DOHH2 (cell line): ENCODE data around the gene RRP15.

ENCODE experiments used
- H3F3A ChIP-seq: fragments of 200-600 bp; sonication (generic), shearing (Covaris generic); 2 replicates; pipeline ENCODE4 v1.6.0; 2016; ENCODE audit warnings: antibody characterized with exemption, mild to moderate bottlenecking; ENCODE audit not compliant: control insufficient read depth, insufficient read depth
- H3K27ac ChIP-seq: fragments of 200-600 bp; sonication (generic); 2 replicates; pipeline ENCODE4 v1.5.1; 2014; ENCODE audit warnings: low read depth, mild to moderate bottlenecking, low read length, moderate library complexity
- H3K27me3 ChIP-seq: fragments of 200-600 bp; sonication (generic); 2 replicates; pipeline ENCODE4 v1.6.1; 2014; ENCODE audit warnings: mild to moderate bottlenecking, low read length, mixed read lengths; ENCODE audit not compliant: control insufficient read depth
- H3K36me3 ChIP-seq: fragments of 200-600 bp; sonication (generic); 2 replicates; pipeline ENCODE4 v1.6.1; 2014; ENCODE audit warnings: mild to moderate bottlenecking, low read length, moderate library complexity, mixed read lengths; ENCODE audit not compliant: control insufficient read depth
- H3K4me1 ChIP-seq: fragments of 200-600 bp; sonication (generic); 2 replicates; pipeline ENCODE4 v1.6.1; 2014; ENCODE audit warnings: mild to moderate bottlenecking, low read length, mixed read lengths; ENCODE audit not compliant: control insufficient read depth
- H3K4me2 ChIP-seq: fragments of 200-600 bp; sonication (generic); 2 replicates; pipeline ENCODE4 v1.6.0; 2014; ENCODE audit warnings: mild to moderate bottlenecking, low read length, moderate library complexity
- H3K4me3 ChIP-seq: fragments of 200-600 bp; sonication (generic); 2 replicates; pipeline ENCODE4 v1.5.1; 2014; ENCODE audit warnings: mild to moderate bottlenecking, low read length, mixed read lengths
- H3K79me2 ChIP-seq: fragments of 200-600 bp; sonication (generic); 2 replicates; pipeline ENCODE4 v1.6.1; 2014; ENCODE audit warnings: mild to moderate bottlenecking, low read length, mixed read lengths; ENCODE audit not compliant: control insufficient read depth
- H3K9me2 ChIP-seq: fragments of 200-600 bp; sonication (generic); replicated peaks from 2 replicates; pipeline ENCODE4 v1.6.1; 2014; ENCODE audit warnings: mild to moderate bottlenecking, low read length, mixed read lengths; ENCODE audit not compliant: control insufficient read depth
- H3K9me3 ChIP-seq: fragments of 200-600 bp; sonication (generic); 2 replicates; pipeline ENCODE4 v1.6.1; 2014; ENCODE audit warnings: antibody characterized with exemption, low read length, mixed read lengths; ENCODE audit not compliant: control insufficient read depth, insufficient read depth
- H4K20me1 ChIP-seq: fragments of 200-600 bp; sonication (generic); 2 replicates; pipeline ENCODE4 v1.6.0; 2014; ENCODE audit warnings: low read depth, mild to moderate bottlenecking, antibody characterized with exemption, low read length, moderate library complexity; ENCODE audit not compliant: control insufficient read depth, insufficient read depth
- CTCF ChIP-seq: fragments of 200-600 bp; sonication (generic); IDR thresholded peaks from one replicate; pipeline ENCODE4 v1.5.1; 2014; ENCODE audit warnings: antibody characterized with exemption, mild to moderate bottlenecking, low read depth, low read length; ENCODE audit not compliant: poor library complexity, severe bottlenecking
- EZH2phosphoT487 ChIP-seq: fragments of 200-600 bp; sonication (generic); IDR thresholded peaks from 2 replicates; pipeline ENCODE4 v1.6.1; 2017; ENCODE audit warnings: borderline replicate concordance, mild to moderate bottlenecking, antibody characterized with exemption, low read length, moderate library complexity, mixed read lengths

The RRP15 gene

GRCh38 chr1:218303176-218303879, 18.2 kb downstream of the RRP15 start:
- no peaks in the 10 kb centered on the region for H3K9me3 ChIP-seq
- no peak overlapping the region for H3K27ac ChIP-seq
- no peaks in the 10 kb centered on the region for H3K4me1 ChIP-seq
- peaks cover 69% of the 10 kb centered on the region for H3K36me3 ChIP-seq
- 0 out of 2 replicates have a peak, but pooled peaks cover 5% of the 10 kb centered on the region for H4K20me1 ChIP-seq
- H3K27me3 ChIP-seq: no peaks in the 10 kb centered on the region
- no peaks in the 10 kb centered on the region for H3F3A ChIP-seq
- TF ChIP-seq CTCF (no peak), EZH2phosphoT487 (no peak)
- H3K9me2 ChIP-seq: no peaks in the 10 kb centered on the region
- no peak overlapping the region for H3K4me2 ChIP-seq
- H3K79me2 ChIP-seq: peaks cover 47% of the 10 kb centered on the region
- no peak overlapping the region for H3K4me3 ChIP-seq

GRCh38 chr1:218304281-218305039, 19.4 kb downstream of the RRP15 start:
- 0 out of 2 replicates have a peak, but pooled peaks cover 5% of the 10 kb centered on the region for H4K20me1 ChIP-seq
- H3K27ac ChIP-seq: no peak overlapping the region
- H3K9me3 ChIP-seq: no peaks in the 10 kb centered on the region
- peaks cover 79% of the 10 kb centered on the region for H3K36me3 ChIP-seq
- no peaks in the 10 kb centered on the region for H3K4me1 ChIP-seq
- H3K4me2 ChIP-seq: no peak overlapping the region
- no peaks in the 10 kb centered on the region for H3K9me2 ChIP-seq
- TF ChIP-seq CTCF (no peak), EZH2phosphoT487 (no peak)
- no peak overlapping the region for H3K4me3 ChIP-seq
- peaks cover 35% of the 10 kb centered on the region for H3K79me2 ChIP-seq
- H3K27me3 ChIP-seq: no peaks in the 10 kb centered on the region
- H3F3A ChIP-seq: no peaks in the 10 kb centered on the region

GRCh38 chr1:218305472-218306064, 20.5 kb downstream of the RRP15 start:
- no peak overlapping the region for H3K27ac ChIP-seq
- H3K36me3 ChIP-seq: peaks cover 80% of the 10 kb centered on the region
- H3K9me3 ChIP-seq: no peaks in the 10 kb centered on the region
- no peaks in the 10 kb centered on the region for H3K4me1 ChIP-seq
- no peak overlapping the region for H3K4me2 ChIP-seq
- TF ChIP-seq EZH2phosphoT487 (no peak), CTCF (no peak)
- H3K9me2 ChIP-seq: no peaks in the 10 kb centered on the region
- H3F3A ChIP-seq: no peaks in the 10 kb centered on the region
- no peak overlapping the region for H3K4me3 ChIP-seq
- peaks cover 24% of the 10 kb centered on the region for H3K79me2 ChIP-seq
- H4K20me1 ChIP-seq: 0 out of 2 replicates have a peak, but pooled peaks cover 5% of the 10 kb centered on the region
- H3K27me3 ChIP-seq: no peaks in the 10 kb centered on the region
